Measurements from ENCODE around the gene ARHGAP18. TPM values are rescaled to one million over a fixed set of nuclear protein-coding genes. Genes with fewer than 3 reads are reported as not detected.
A peak's percentile ranks its signal among the peaks of the same experiment; 100 is the strongest.

The ARHGAP18 gene
- total and polyA plus RNA-seq, 8 donors = 8.2 to 41.0 (median 27.2) TPM

DNA sequence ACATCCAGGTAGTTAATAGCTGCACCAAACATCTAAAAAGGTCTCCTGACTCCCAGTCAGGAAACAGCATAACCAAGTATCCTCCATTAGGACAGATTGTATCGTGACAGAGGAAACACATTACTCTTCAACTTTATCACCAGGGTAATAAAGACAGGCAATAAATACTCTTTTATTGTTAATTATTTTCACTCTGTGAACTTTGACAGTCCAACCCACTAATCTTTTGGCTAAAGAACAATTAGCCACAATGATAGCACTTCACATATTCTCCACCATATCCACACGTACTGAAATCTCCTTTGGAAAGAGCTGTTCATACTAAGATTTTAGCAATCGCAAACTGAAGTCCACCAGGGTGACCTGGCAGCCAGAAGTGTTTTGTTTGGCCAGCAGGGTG is 46.4 kb downstream of the ARHGAP18 start:
- DNase-seq (no peak), ATAC-seq (peak in 1 of 4 donors; percentile 10), FAIRE-seq (no peak)
- TF ChIP-seq CTCF (IDR thresholded peaks at IDR 0.05) = no peak
- WGBS, 2 donors = 15 to 17% methylated on average over 3 of the region's 3 CpGs
- intact Hi-C loops (cut with DNase I) = no loop called here
- H3K27ac ChIP-seq = peak overlapping the region in 2 of 4 donors; percentile 28 to 35
- no peaks in the 10 kb centered on the region for H3K9me3 ChIP-seq
- H3K36me3 ChIP-seq = no peaks in the 10 kb centered on the region
- no peak overlapping the region for H3K4me3 ChIP-seq
- no peaks in the 10 kb centered on the region for H3K27me3 ChIP-seq
- peaks cover 22 to 65% (median 50%) of the 10 kb centered on the region in 3 donors for H3K4me1 ChIP-seq

GRCh38 chr6:129662980-129663431 is 47.0 kb downstream of the ARHGAP18 start:
- ATAC-seq (no peak), DNase-seq (no peak), FAIRE-seq (no peak)
- Histone ChIP-seq H3K27ac (peak overlapping the region in 1 of 4 donors; percentile 62), H3K4me3 (no peak overlapping the region), H3K9me3 (no peaks in the 10 kb centered on the region), H3K4me1 (peaks cover 22 to 65% (median 50%) of the 10 kb centered on the region in 3 donors), H3K27me3 (no peaks in the 10 kb centered on the region), H3K36me3 (no peaks in the 10 kb centered on the region)
- intact Hi-C loops (cut with DNase I) = no loop called here
- TF ChIP-seq CTCF (IDR thresholded peaks at IDR 0.05) = no peak
- WGBS, 2 donors = 66 to 68% methylated on average over 4 of the region's 4 CpGs

DNA sequence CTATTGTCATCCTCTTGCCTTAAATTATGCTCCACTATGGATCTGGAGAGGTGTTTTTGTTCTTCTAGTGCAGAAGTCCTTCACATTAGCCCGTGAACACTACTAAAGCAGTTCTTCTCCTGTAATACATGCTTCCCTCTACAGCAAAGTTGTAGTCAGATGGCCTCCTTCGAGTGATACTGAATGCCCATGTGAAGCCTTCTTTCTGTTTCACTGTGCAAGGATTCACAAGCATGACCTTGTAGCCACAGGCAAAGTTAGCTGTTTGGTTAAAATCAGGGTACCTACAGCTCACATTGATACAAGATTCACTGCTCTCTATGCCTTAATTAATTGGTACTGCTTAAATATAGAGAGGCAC is 47.6 kb downstream of the ARHGAP18 start:
- Histone ChIP-seq H3K36me3 (no peaks in the 10 kb centered on the region), H3K4me1 (peaks cover 22 to 60% (median 45%) of the 10 kb centered on the region in 3 donors), H3K9me3 (no peaks in the 10 kb centered on the region), H3K27ac (peak overlapping the region in 3 of 4 donors; percentile 3 to 62 (median 40)), H3K27me3 (no peaks in the 10 kb centered on the region), H3K4me3 (no peak overlapping the region)
- ATAC-seq (peak in 2 of 4 donors; percentile 14 to 25), FAIRE-seq (no peak), DNase-seq (no peak)
- 30 to 41% methylated on average over 2 of the region's 2 CpGs for WGBS, 2 donors
- intact Hi-C loops (cut with DNase I) = no loop called here
- no peak for TF ChIP-seq CTCF (IDR thresholded peaks at IDR 0.05)

- no peak for TF ChIP-seq CTCF (IDR thresholded peaks at IDR 0.05)
- H3K4me3 ChIP-seq = no peak overlapping the region
- intact Hi-C loops (cut with DNase I) = no loop called here
- FAIRE-seq = no peak
- WGBS, 2 donors = 81 to 86% methylated on average over 7 of the region's 7 CpGs
- H3K27me3 ChIP-seq = no peaks in the 10 kb centered on the region
- H3K9me3 ChIP-seq = no peaks in the 10 kb centered on the region
- no peaks in the 10 kb centered on the region for H3K36me3 ChIP-seq
- no peak for DNase-seq
- H3K4me1 ChIP-seq = peaks cover 21 to 61% (median 43%) of the 10 kb centered on the region in 3 donors
- peak overlapping the region in 3 of 4 donors; percentile 3 to 62 (median 40) for H3K27ac ChIP-seq
- ATAC-seq = peak in 3 of 4 donors; percentile 6 to 39 (median 25)
Measured at GRCh38 chr6:129661536-129662405, 48.2 kb downstream of the ARHGAP18 start.

GRCh38 chr6:129660346-129660676 is 49.7 kb downstream of the ARHGAP18 start:
- ATAC-seq = no peak
- intact Hi-C loops (cut with DNase I) = no loop called here
- no peak for TF ChIP-seq CTCF (IDR thresholded peaks at IDR 0.05)
- Histone ChIP-seq H3K4me1 (peaks cover 12 to 57% (median 28%) of the 10 kb centered on the region in 3 donors), H3K27me3 (no peaks in the 10 kb centered on the region), H3K36me3 (no peaks in the 10 kb centered on the region), H3K4me3 (peak overlapping the region in 1 of 4 donors; percentile 2), H3K9me3 (no peaks in the 10 kb centered on the region), H3K27ac (no peak overlapping the region)
- DNase-seq = no peak
- WGBS, 2 donors = 42 to 45% methylated on average over 2 of the region's 2 CpGs
- FAIRE-seq = no peak
